ENCODE data around the gene SURF1.
"Not testable (repeated sequence)": the region's sequence is repeated elsewhere in the genome, so short reads cannot be mapped to it uniquely, and the experiment has no call there.

SURF1 gene

GRCh38 chr9:133323991-133324703 lies 32.1 kb downstream of the SURF1 start:
- no peak for DNase-seq (ENCODE audit: low read depth)
- no peak for TF ChIP-seq CTCF (conservative IDR thresholded peaks at IDR 0.05; ENCODE audit: control insufficient read depth, insufficient read depth, low read depth, low read length)
- H3K4me3 ChIP-seq (ENCODE audit: control insufficient read depth, low read depth, low read length), result no peak overlapping the region

- TF ChIP-seq CTCF (conservative IDR thresholded peaks at IDR 0.05; ENCODE audit: control insufficient read depth, insufficient read depth, low read depth, low read length), result no peak
- DNase-seq (ENCODE audit: low read depth), result no peak
- no peak overlapping the region for H3K4me3 ChIP-seq (ENCODE audit: control insufficient read depth, low read depth, low read length)
Observed at GRCh38 chr9:133323211-133323610, 33.1 kb downstream of the SURF1 start.

GRCh38 chr9:133322701-133323100 lies 33.6 kb downstream of the SURF1 start:
- DNase-seq (ENCODE audit: low read depth), result no peak
- TF ChIP-seq CTCF (conservative IDR thresholded peaks at IDR 0.05; ENCODE audit: control insufficient read depth, insufficient read depth, low read depth, low read length), result no peak
- no peak overlapping the region for H3K4me3 ChIP-seq (ENCODE audit: control insufficient read depth, low read depth, low read length)

- no peak for TF ChIP-seq CTCF (conservative IDR thresholded peaks at IDR 0.05; ENCODE audit: control insufficient read depth, insufficient read depth, low read depth, low read length)
- H3K4me3 ChIP-seq (ENCODE audit: control insufficient read depth, low read depth, low read length), result no peak overlapping the region
- no peak for DNase-seq (ENCODE audit: low read depth)
Observed at GRCh38 chr9:133321411-133321935, 34.8 kb downstream of the SURF1 start.

GRCh38 chr9:133320421-133320881 lies 35.8 kb downstream of the SURF1 start:
- no peak for TF ChIP-seq CTCF (conservative IDR thresholded peaks at IDR 0.05; ENCODE audit: control insufficient read depth, insufficient read depth, low read depth, low read length)
- DNase-seq (ENCODE audit: low read depth), result no peak
- no peak overlapping the region for H3K4me3 ChIP-seq (ENCODE audit: control insufficient read depth, low read depth, low read length)

GRCh38 chr9:133317551-133317950 lies 38.7 kb downstream of the SURF1 start:
- H3K4me3 ChIP-seq (ENCODE audit: control insufficient read depth, low read depth, low read length); DNase-seq (ENCODE audit: low read depth): not testable (repeated sequence)

- no peak for DNase-seq (ENCODE audit: low read depth)
- no peak overlapping the region for H3K4me3 ChIP-seq (ENCODE audit: control insufficient read depth, low read depth, low read length)
- no peak for TF ChIP-seq CTCF (conservative IDR thresholded peaks at IDR 0.05; ENCODE audit: control insufficient read depth, insufficient read depth, low read depth, low read length)
Observed at GRCh38 chr9:133315997-133316396, 40.3 kb downstream of the SURF1 start.
